ENCODE data around the gene RHEB.

GRCh38 chr7:151435971-151436370 is 83.7 kb downstream of the RHEB start:
- no peak for TF ChIP-seq CTCF (IDR thresholded peaks at IDR 0.05)
- no peak for TF ChIP-seq POLR2AphosphoS5 (IDR thresholded peaks at IDR 0.05)
- TF ChIP-seq POLR2A (IDR thresholded peaks at IDR 0.05): no peak
- no peak for TF ChIP-seq EP300 (IDR thresholded peaks at IDR 0.05)

Data from gastroesophageal sphincter (tissue), 3 donors.